ENCODE measurements around the gene CD80. TPM values are rescaled to one million over a fixed set of nuclear protein-coding genes. Genes with fewer than 3 reads are reported as not detected.

Gene CD80
- total and polyA plus RNA-seq, 9 of the 15 experiments (the other 6 are each of a cell fraction or from before 2014, with no cell fraction given): 3.0 to 8.2 (median 5.7) TPM

- TF ChIP-seq ZBTB49 (CRISPR knock-in tag; IDR thresholded peaks at IDR 0.05; ENCODE audit: borderline replicate concordance) (no peak), POLR2B (IDR thresholded peaks at IDR 0.05; ENCODE audit: low read depth, partially characterized antibody) (no peak), NEUROD1 (IDR thresholded peaks at IDR 0.05; ENCODE audit: borderline replicate concordance, low read depth, low read length, partially characterized antibody) (no peak)
Measured at GRCh38 chr3:119547227-119547626, 12.2 kb downstream of the CD80 start (continued).

- no peaks in the 10 kb centered on the region for H3K9me1 ChIP-seq (ENCODE audit: control insufficient read depth, insufficient read depth, low read length)
- BruUV-seq (replicated peaks): no TSS peak
- H3K4me3 ChIP-seq: no peak overlapping the region
- no peak overlapping the region for H3K27ac ChIP-seq (ENCODE audit: extremely low read depth, low read depth, low read length)
- no peaks in the 10 kb centered on the region for H3K79me2 ChIP-seq (ENCODE audit: control insufficient read depth, insufficient read depth, low read length)
- in situ Hi-C loops (cut with MboI) (no loop called here), intact Hi-C loops (cut with micrococcal nuclease) (no loop called here)
- POLR2A ChIA-PET: no interaction called here
- TF ChIP-seq CCNT2 (IDR thresholded peaks at IDR 0.05; ENCODE audit: borderline replicate concordance, extremely low read depth, insufficient read length, low read depth, low read length): no peak
- TF ChIP-seq CXXC5 (CRISPR knock-in tag; IDR thresholded peaks at IDR 0.05): no peak
- no peak for TF ChIP-seq NFRKB (IDR thresholded peaks at IDR 0.05; ENCODE audit: low read depth)
- no peak for TF ChIP-seq HDAC8 (tag; IDR thresholded peaks at IDR 0.05)
- no peak for TF ChIP-seq ELF1 (tag; IDR thresholded peaks at IDR 0.05)
- TF ChIP-seq KDM2B (CRISPR knock-in tag; IDR thresholded peaks at IDR 0.05): no peak
- no peak for TF ChIP-seq TRIM28 (IDR thresholded peaks at IDR 0.05)
- no peak for TF ChIP-seq ZBTB9 (CRISPR knock-in tag; IDR thresholded peaks at IDR 0.05)
- no peak for TF ChIP-seq HES1 (IDR thresholded peaks at IDR 0.05; ENCODE audit: low read depth)
- TF ChIP-seq PURB (CRISPR knock-in tag; IDR thresholded peaks at IDR 0.05; ENCODE audit: low read depth): no peak
- no peak for FAIRE-seq
- H3K36me3 ChIP-seq (ENCODE audit: control insufficient read depth, insufficient read depth, low read length): no peaks in the 10 kb centered on the region
- H2AFZ ChIP-seq (ENCODE audit: low read depth, low read length): no peak overlapping the region
- no peak for ATAC-seq
- WGBS (ENCODE audit: insufficient coverage, low coverage, missing lambda C conversion rate): 72% methylated on average over 4 of the region's 7 CpGs
- no peak overlapping the region for H3K9ac ChIP-seq (ENCODE audit: insufficient read depth in 1 of 2, low read depth in 2 of 2, low read length in 2 of 2)
- no peaks in the 10 kb centered on the region for H3K27me3 ChIP-seq (ENCODE audit: control insufficient read depth in 2 of 2, insufficient read depth in 2 of 2, low read length in 2 of 2)
- no peak overlapping the region for H3K4me2 ChIP-seq (ENCODE audit: insufficient read depth, low read length)
- CTCF ChIA-PET (ENCODE audit: low intra/inter-chr PET ratio): no interaction called here
- no peaks in the 10 kb centered on the region for H3K4me1 ChIP-seq (replicated peaks in 1 of 2; ENCODE audit: control insufficient read depth in 2 of 2, insufficient read depth in 2 of 2, low read length in 2 of 2)
- H3K9me3 ChIP-seq (replicated peaks; ENCODE audit: control insufficient read depth, insufficient read depth, low read depth, low read length): no peaks in the 10 kb centered on the region
- H4K20me1 ChIP-seq (replicated peaks; ENCODE audit: control insufficient read depth, insufficient read depth, low read length): no peaks in the 10 kb centered on the region
- no peak for DNase-seq (ENCODE audit: extremely low read depth in 1 of 4, low spot score in 3 of 4)
Measured at GRCh38 chr3:119543147-119543546, 16.3 kb downstream of the CD80 start.

Measured in K562 (cell line).